Measurements from ENCODE around the gene DNM2. TPM values are rescaled to one million over a fixed set of nuclear protein-coding genes. Genes with fewer than 3 reads are reported as not detected.

DNM2 gene
- total RNA-seq, 1 experiment from 2014 or later = 131 TPM

- no peak for TF ChIP-seq PREB (CRISPR knock-in tag; IDR thresholded peaks at IDR 0.05; ENCODE audit: borderline replicate concordance)
These were observed 51.9 kb downstream of the DNM2 start (continued) for GRCh38 chr19:10769533-10770491.

- no peak overlapping the region for H3K4me3 Mint-ChIP-seq
- ChIA-PET CTCF (interaction anchor here (1.4 kb wide), 1 partner anchor 57 kb away, joined by 4 read pairs; the partner anchor contains the start of gene DNM2), POLR2A (no interaction called here)
- no peak for ATAC-seq
- DNase-seq (ENCODE audit: low spot score) = no peak
- H3K27ac Mint-ChIP-seq = no peak overlapping the region
- H3K4me1 Mint-ChIP-seq = peaks cover 11% of the 10 kb centered on the region
- no peaks in the 10 kb centered on the region for H3K9me3 Mint-ChIP-seq
- TF ChIP-seq ZNF532 (CRISPR knock-in tag; IDR thresholded peaks at IDR 0.05; ENCODE audit: borderline replicate concordance) = no peak
- no peaks in the 10 kb centered on the region for H3K27me3 Mint-ChIP-seq (ENCODE audit: low read depth)
- peaks cover 45% of the 10 kb centered on the region for H3K36me3 Mint-ChIP-seq
These were observed 56.1 kb downstream of the DNM2 start for GRCh38 chr19:10773969-10774368.

- CTCF ChIA-PET = interaction anchor here (1.0 kb wide), 1 partner anchor 17 kb away, joined by 3 read pairs; no protein-coding TSS in a partner anchor
- Mint-ChIP-seq H3K27me3 (ENCODE audit: low read depth) (no peaks in the 10 kb centered on the region), H3K27ac (no peak overlapping the region), H3K4me1 (peaks cover 5% of the 10 kb centered on the region), H3K4me3 (no peak overlapping the region), H3K9me3 (no peaks in the 10 kb centered on the region), H3K36me3 (peaks cover 45% of the 10 kb centered on the region)
- POLR2A ChIA-PET = interaction anchor here (0.5 to 0.6 kb wide), 2 partner anchors 8 to 10 kb away, joined by 3 read pairs; no protein-coding TSS in a partner anchor
- no peak for TF ChIP-seq GABPB1 (CRISPR knock-in tag; IDR thresholded peaks at IDR 0.05)
- TF ChIP-seq PRDM15 (CRISPR knock-in tag; IDR thresholded peaks at IDR 0.05) = no peak
- no peak for TF ChIP-seq FOXP1 (CRISPR knock-in tag; IDR thresholded peaks at IDR 0.05; ENCODE audit: borderline replicate concordance)
- TF ChIP-seq TEAD1 (CRISPR knock-in tag; IDR thresholded peaks at IDR 0.05) = no peak
- no peak for TF ChIP-seq GTF2I (CRISPR knock-in tag; conservative IDR thresholded peaks at IDR 0.05)
- TF ChIP-seq IRF2 (CRISPR knock-in tag; IDR thresholded peaks at IDR 0.05; ENCODE audit: borderline replicate concordance, low read depth) = no peak
- no peak for TF ChIP-seq SMAD4 (CRISPR knock-in tag; IDR thresholded peaks at IDR 0.05)
- no peak for TF ChIP-seq ZSCAN18 (CRISPR knock-in tag; IDR thresholded peaks at IDR 0.05)
- TF ChIP-seq ZNF121 (CRISPR knock-in tag; IDR thresholded peaks at IDR 0.05) = no peak
- no peak for TF ChIP-seq EMX1 (CRISPR knock-in tag; IDR thresholded peaks at IDR 0.05)
- TF ChIP-seq ESRRA (CRISPR knock-in tag; IDR thresholded peaks at IDR 0.05; ENCODE audit: borderline replicate concordance) = no peak
- TF ChIP-seq MXD4 (CRISPR knock-in tag; IDR thresholded peaks at IDR 0.05; ENCODE audit: borderline replicate concordance) = no peak
- TF ChIP-seq ZNF512 (CRISPR knock-in tag; IDR thresholded peaks at IDR 0.05; ENCODE audit: borderline replicate concordance) = no peak
- DNase-seq (ENCODE audit: low spot score) (no peak), ATAC-seq (no peak)
These were observed 57.0 kb downstream of the DNM2 start for GRCh38 chr19:10774893-10775292.

All from WTC11 (cell line).